ENCODE data around the gene TMEM231.

Gene TMEM231

GRCh38 chr16:75494661-75495075 is 61.4 kb downstream of the TMEM231 start:
- H3K4me3 ChIP-seq (ENCODE audit: low read depth, low read length): no peak overlapping the region

GRCh38 chr16:75494184-75494583 is 61.9 kb downstream of the TMEM231 start:
- TF ChIP-seq CTCF (IDR thresholded peaks at IDR 0.05; ENCODE audit: borderline replicate concordance, insufficient read depth, low read depth, low read length): no peak

More at GRCh38 chr16:75494661-75495075, 61.4 kb downstream of the TMEM231 start:
- TF ChIP-seq CTCF (IDR thresholded peaks at IDR 0.05; ENCODE audit: borderline replicate concordance, insufficient read depth, low read depth, low read length): no peak

GRCh38 chr16:75491876-75492275 is 64.2 kb downstream of the TMEM231 start:
- peak; percentile 41; the same call in 1 of the 2 replicates for TF ChIP-seq CTCF (IDR thresholded peaks at IDR 0.05; ENCODE audit: borderline replicate concordance, insufficient read depth, low read depth, low read length)
- H3K4me3 ChIP-seq (ENCODE audit: low read depth, low read length): no peak overlapping the region

More at GRCh38 chr16:75494184-75494583, 61.9 kb downstream of the TMEM231 start:
- H3K4me3 ChIP-seq (ENCODE audit: low read depth, low read length): no peak overlapping the region

- no peak for TF ChIP-seq CTCF (IDR thresholded peaks at IDR 0.05; ENCODE audit: borderline replicate concordance, insufficient read depth, low read depth, low read length)
- no peak overlapping the region for H3K4me3 ChIP-seq (ENCODE audit: low read depth, low read length)
Measured at GRCh38 chr16:75488322-75488721, 67.7 kb downstream of the TMEM231 start.

Data from GM12875 (cell line).